Measurements from ENCODE around the gene AQP7.
"Not testable (repeated sequence)": the region's sequence is repeated elsewhere in the genome, so short reads cannot be mapped to it uniquely, and the experiment has no call there.

Gene AQP7

GRCh38 chr9:33393581-33393980 is 8.8 kb downstream of the AQP7 start:
- ATAC-seq, result no peak

GRCh38 chr9:33392591-33393021 is 9.8 kb downstream of the AQP7 start:
- not testable (repeated sequence) for ATAC-seq

GRCh38 chr9:33391111-33391771 is 11.1 kb downstream of the AQP7 start:
- ATAC-seq, result not testable (repeated sequence)

GRCh38 chr9:33388110-33388994 is 14.0 kb downstream of the AQP7 start:
- ATAC-seq, result no peak

GRCh38 chr9:33386998-33387397 is 15.4 kb downstream of the AQP7 start:
- not testable (repeated sequence) for ATAC-seq

GRCh38 chr9:33386641-33386996 is 15.7 kb downstream of the AQP7 start:
- not testable (repeated sequence) for ATAC-seq

GRCh38 chr9:33385979-33386640 is 16.3 kb downstream of the AQP7 start:
- ATAC-seq, result not testable (repeated sequence)

GRCh38 chr9:33385536-33385935 is 16.8 kb downstream of the AQP7 start:
- not testable (repeated sequence) for ATAC-seq

- ATAC-seq, result not testable (repeated sequence)
These were observed 19.0 kb downstream of the AQP7 start for GRCh38 chr9:33383396-33383795.

- ATAC-seq, result not testable (repeated sequence)
These were observed 20.0 kb downstream of the AQP7 start for GRCh38 chr9:33382397-33382796.

- ATAC-seq, result no peak
These were observed 21.1 kb downstream of the AQP7 start for GRCh38 chr9:33381231-33381791.

- ATAC-seq, result no peak
These were observed 21.8 kb downstream of the AQP7 start for GRCh38 chr9:33380390-33381094.

- no peak for ATAC-seq
These were observed 22.5 kb downstream of the AQP7 start for GRCh38 chr9:33379666-33380389.

- ATAC-seq, result no peak
These were observed 24.1 kb downstream of the AQP7 start for GRCh38 chr9:33378121-33378795.

GRCh38 chr9:33377089-33377715 is 25.2 kb downstream of the AQP7 start:
- ATAC-seq, result no peak

- ATAC-seq, result no peak
These were observed 26.5 kb downstream of the AQP7 start for GRCh38 chr9:33375841-33376321.

GRCh38 chr9:33375238-33375840 is 27.0 kb downstream of the AQP7 start:
- peak in 1 of 2 donors; percentile 3 for ATAC-seq

GRCh38 chr9:33374634-33375237 is 27.6 kb downstream of the AQP7 start:
- ATAC-seq, result peak; percentile 67 to 71

GRCh38 chr9:33374190-33374589 is 28.2 kb downstream of the AQP7 start:
- ATAC-seq, result no peak

GRCh38 chr9:33372900-33373299 is 29.5 kb downstream of the AQP7 start:
- no peak for ATAC-seq
